ENCODE measurements around the gene NPHP4.

GRCh38 chr1:5944154-5944842, 47.9 kb downstream of the NPHP4 start:
- TF ChIP-seq, protein P1, sequence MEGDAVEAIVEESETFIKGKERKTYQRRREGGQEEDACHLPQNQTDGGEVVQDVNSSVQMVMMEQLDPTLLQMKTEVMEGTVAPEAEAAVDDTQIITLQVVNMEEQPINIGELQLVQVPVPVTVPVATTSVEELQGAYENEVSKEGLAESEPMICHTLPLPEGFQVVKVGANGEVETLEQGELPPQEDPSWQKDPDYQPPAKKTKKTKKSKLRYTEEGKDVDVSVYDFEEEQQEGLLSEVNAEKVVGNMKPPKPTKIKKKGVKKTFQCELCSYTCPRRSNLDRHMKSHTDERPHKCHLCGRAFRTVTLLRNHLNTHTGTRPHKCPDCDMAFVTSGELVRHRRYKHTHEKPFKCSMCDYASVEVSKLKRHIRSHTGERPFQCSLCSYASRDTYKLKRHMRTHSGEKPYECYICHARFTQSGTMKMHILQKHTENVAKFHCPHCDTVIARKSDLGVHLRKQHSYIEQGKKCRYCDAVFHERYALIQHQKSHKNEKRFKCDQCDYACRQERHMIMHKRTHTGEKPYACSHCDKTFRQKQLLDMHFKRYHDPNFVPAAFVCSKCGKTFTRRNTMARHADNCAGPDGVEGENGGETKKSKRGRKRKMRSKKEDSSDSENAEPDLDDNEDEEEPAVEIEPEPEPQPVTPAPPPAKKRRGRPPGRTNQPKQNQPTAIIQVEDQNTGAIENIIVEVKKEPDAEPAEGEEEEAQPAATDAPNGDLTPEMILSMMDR (IDR thresholded peaks at IDR 0.05; ENCODE audit: low read depth, low read length, poor library complexity, severe bottlenecking): no peak
- TF ChIP-seq EZH2phosphoT487 (IDR thresholded peaks at IDR 0.05; ENCODE audit: borderline replicate concordance, low read length): no peak
